ENCODE data around the gene SLC35F3.
A peak's percentile ranks its signal among the peaks of the same experiment; 100 is the strongest.

SLC35F3 gene

DNA sequence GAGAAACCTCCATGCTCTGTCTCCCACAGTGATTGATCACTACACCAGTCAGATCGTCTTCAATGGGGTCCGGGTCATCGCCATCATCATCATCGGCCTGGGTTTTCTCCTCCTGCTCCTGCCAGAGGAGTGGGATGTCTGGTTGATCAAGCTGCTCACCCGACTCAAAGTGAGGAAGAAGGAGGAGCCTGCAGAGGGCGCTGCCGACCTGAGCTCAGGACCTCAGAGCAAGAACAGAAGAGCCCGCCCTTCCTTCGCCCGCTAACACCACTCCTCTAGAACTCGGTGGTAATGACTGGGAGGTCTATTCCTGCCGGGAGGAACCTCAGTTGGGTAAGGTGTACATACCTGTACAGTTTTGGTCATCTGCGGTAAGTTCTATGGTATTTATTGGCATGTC, 418.5 kb downstream of the SLC35F3 start:
- DNase-seq (ENCODE audit: extremely low read depth, low read depth) = no peak
- TF ChIP-seq, protein P1, sequence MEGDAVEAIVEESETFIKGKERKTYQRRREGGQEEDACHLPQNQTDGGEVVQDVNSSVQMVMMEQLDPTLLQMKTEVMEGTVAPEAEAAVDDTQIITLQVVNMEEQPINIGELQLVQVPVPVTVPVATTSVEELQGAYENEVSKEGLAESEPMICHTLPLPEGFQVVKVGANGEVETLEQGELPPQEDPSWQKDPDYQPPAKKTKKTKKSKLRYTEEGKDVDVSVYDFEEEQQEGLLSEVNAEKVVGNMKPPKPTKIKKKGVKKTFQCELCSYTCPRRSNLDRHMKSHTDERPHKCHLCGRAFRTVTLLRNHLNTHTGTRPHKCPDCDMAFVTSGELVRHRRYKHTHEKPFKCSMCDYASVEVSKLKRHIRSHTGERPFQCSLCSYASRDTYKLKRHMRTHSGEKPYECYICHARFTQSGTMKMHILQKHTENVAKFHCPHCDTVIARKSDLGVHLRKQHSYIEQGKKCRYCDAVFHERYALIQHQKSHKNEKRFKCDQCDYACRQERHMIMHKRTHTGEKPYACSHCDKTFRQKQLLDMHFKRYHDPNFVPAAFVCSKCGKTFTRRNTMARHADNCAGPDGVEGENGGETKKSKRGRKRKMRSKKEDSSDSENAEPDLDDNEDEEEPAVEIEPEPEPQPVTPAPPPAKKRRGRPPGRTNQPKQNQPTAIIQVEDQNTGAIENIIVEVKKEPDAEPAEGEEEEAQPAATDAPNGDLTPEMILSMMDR (IDR thresholded peaks at IDR 0.05; ENCODE audit: low read depth, low read length) = peak; percentile 20

DNA sequence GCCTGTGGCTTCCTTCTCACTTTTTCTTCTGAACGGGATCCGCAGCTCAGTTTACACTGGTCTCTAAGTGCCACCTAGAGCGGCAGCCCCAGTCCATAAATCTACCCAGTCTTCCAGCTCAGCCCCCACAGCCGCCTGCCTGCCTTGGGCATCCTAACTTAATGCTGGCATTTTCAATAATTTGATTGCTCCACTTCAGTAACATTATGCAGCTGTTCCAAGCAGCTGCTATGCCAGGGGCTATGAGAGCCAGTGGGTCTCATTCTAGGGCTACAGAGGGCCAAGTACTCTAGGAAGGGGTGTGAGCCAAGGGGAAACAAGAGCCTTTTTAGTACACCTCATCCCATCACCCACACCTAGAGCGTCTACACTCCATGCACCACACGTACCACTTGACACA, 420.3 kb downstream of the SLC35F3 start:
- no peak for DNase-seq (ENCODE audit: extremely low read depth, low read depth)
- TF ChIP-seq, protein P1 (IDR thresholded peaks at IDR 0.05; ENCODE audit: low read depth, low read length) = no peak

DNA sequence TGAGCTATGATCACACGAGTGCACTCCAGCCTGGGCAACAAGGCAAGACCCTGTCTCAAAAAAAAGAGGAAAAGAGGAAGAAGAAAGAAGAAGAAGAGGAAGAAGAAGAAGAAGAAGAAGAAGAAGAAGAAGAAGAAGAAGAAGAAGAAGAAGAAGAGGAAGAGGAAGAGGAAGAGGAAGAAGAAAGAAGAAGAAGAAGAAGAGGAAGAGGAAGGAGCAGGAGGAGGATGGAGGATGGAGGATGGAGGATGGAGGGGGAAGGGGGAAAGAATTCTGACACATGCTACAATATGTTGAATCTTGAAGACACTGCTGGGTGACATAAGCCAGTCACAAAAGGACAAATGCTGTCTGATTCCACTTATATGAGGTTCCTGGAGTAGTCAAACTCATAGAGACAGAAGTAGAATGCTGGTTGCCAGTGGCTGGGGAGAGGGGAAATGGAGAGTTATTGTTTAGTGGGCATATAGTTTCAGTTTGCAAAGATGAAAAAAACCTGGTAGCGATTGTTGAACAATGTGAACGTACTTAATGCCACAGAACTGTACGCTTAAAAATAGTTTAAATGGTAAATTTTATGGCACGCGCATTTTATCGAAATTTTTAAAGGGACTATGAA, 421.5 kb downstream of the SLC35F3 start:
- DNase-seq (ENCODE audit: extremely low read depth, low read depth) = no peak
- TF ChIP-seq, protein P1 (IDR thresholded peaks at IDR 0.05; ENCODE audit: low read depth, low read length) = no peak

DNA sequence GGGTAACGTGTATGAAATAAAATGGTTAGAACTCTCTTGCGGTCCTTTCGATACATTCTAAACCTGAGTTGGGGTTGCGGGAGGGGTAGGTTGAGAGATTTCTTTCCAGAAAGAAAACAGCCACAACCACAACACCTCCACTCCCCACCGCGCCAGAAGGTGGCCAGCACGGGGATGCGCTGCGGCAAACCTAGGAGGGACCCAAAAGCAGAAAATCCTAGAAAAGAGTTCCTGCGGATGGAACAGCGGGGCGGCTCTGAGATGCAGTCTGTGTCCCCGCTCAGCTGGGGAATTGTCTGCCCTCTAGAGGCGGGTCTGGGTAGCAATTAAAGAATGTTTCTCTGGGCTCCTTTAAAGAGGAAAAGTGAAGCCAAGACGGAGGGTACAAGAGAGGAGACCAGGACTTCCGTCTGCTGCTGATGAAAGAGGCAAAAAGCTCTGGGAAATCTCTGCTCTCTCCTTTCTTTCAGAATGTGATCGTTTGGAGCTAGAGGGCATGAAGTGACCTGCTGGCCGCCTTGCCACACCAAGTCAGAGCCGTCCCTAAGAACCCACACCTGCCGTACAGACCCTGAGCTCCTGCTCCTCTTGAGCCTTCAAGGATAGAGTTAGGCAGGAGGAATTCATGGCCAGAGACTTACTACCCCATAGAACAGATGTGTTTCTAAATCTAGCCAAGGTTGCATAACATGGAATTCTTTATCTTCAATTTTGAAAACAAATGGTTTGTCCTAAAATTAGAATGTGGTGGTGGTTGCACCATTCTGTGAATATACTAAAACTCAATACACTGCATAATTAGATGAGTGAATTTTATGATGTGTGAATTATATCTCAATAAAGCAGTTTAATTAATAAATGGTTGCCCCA, 422.3 kb downstream of the SLC35F3 start:
- DNase-seq (ENCODE audit: extremely low read depth, low read depth) = peak; percentile 4
- TF ChIP-seq, protein P1 (IDR thresholded peaks at IDR 0.05; ENCODE audit: low read depth, low read length) = peak; percentile 81

DNA sequence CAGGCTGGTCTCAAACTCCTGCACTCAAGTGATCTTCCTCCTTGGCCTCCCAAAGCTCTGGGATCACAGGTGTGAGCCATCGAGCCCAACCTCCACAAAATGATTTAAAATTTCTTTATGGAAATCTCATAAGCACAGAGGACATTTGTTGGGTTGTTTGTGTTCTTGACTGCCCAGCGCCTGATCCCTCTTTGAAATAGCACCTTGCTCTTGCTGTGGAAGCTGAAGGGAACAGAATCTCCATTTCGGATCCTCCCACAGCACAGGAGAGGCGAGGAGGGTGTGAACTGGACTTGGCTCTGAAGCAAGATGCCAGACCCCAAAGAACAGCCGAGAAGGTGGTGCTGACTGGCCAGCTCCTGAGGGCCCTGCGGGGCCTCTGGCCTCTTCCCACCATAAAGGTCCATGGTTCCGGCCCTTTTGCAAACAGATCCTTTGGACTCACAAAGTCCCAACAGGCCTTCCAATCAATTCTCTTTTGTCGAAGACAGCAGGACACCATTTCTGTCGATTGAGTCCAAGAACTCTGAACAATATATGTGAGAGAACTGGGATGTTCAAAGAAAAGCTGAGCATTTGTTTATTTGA, 423.2 kb downstream of the SLC35F3 start:
- DNase-seq (ENCODE audit: extremely low read depth, low read depth) = no peak
- TF ChIP-seq, protein P1 (IDR thresholded peaks at IDR 0.05; ENCODE audit: low read depth, low read length) = no peak

DNA sequence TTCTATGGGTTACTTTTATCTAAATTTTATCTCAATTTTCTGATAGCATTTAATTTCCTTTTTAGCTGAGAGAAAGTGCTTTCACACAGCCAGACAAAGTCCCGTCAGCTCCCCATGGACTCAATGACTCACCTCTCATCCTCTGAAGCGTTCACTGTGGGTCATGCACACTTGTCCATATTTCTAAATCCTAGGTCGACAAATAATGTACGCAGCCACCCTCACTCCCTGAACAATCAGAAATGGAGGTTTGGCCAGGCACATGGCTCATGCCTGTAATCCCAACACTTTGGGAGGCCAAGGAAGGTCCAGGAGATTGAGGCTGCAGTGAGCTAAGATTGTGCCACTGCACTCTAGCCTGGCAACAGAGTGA, 426.4 kb downstream of the SLC35F3 start:
- TF ChIP-seq, protein P1 (IDR thresholded peaks at IDR 0.05; ENCODE audit: low read depth, low read length) = no peak
- DNase-seq (ENCODE audit: extremely low read depth, low read depth) = no peak

DNA sequence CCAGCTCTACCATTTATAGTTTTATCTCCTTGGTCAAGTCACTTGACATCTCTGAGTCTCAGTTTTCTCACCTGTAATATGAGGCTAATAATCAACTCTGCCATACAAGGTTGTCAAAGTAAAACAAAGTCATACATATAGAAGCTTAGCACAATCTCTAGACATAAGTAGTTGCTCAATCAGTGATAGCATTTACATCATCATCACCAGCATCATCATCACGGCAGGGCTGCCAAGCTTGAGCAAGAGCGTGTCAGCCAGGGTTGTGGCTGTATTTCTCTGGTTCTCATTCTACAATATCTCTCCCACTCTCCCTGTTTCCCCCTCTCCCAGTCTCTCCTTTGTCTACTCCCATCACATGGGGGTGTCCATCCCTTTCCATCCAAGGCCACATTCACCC, 427.0 kb downstream of the SLC35F3 start:
- TF ChIP-seq, protein P1 (IDR thresholded peaks at IDR 0.05; ENCODE audit: low read depth, low read length) = no peak
- no peak for DNase-seq (ENCODE audit: extremely low read depth, low read depth)
